T1000 (cell line): ENCODE results near the gene SLC39A10.

Source experiments
- DNase-seq: peaks from one replicate; lab custom pipeline; 2025; ENCODE audit warnings: mixed read lengths; lab: John Stamatoyannopoulos, UW

Gene SLC39A10

GRCh38 chr2:195727106-195727505, 70.1 kb downstream of the SLC39A10 start:
- no peak for DNase-seq

- no peak for DNase-seq
Observed at GRCh38 chr2:195730912-195731311, 73.9 kb downstream of the SLC39A10 start.

GRCh38 chr2:195732574-195732973, 75.5 kb downstream of the SLC39A10 start:
- no peak for DNase-seq

DNA sequence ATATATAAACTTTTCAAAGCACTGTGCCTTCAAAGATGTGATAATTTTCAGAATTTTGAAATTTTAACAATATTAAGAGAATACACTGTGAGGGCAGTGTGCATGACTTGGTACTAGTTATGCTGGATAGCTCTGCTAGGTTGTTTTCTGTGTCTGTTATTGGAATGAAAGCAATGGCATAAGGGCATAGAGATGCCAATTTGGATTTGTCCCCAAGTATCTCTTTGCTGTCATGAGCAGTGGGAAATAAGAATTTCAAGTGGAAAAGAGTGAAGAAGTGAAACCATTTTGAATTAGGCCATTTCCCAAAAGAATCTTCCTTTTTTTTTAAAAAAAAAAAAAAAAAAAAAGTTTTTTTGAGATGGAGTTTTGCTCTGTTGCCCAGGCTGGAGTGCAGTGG, 76.8 kb downstream of the SLC39A10 start:
- DNase-seq, result no peak

DNA sequence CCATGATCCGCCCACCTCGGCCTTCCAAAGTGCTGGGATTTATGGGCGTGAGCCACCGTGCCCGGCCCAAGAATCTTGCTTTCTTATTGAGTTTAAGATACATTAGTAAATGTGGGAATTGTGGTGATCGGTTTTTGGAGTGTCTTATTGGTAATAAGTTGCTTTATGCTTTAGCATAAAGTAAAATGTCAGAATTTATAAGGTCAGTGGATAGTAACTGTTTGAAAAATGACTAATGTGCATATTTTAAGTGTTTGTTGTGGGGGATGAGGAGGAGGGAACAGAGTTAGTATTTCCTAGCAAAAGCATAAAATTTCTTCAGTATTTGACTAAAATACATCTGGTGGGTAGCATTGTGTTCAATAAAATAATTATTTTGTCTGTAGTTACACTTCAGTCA, 77.4 kb downstream of the SLC39A10 start:
- DNase-seq, result no peak

- no peak for DNase-seq
Observed at GRCh38 chr2:195734931-195735330, 77.9 kb downstream of the SLC39A10 start.

DNA sequence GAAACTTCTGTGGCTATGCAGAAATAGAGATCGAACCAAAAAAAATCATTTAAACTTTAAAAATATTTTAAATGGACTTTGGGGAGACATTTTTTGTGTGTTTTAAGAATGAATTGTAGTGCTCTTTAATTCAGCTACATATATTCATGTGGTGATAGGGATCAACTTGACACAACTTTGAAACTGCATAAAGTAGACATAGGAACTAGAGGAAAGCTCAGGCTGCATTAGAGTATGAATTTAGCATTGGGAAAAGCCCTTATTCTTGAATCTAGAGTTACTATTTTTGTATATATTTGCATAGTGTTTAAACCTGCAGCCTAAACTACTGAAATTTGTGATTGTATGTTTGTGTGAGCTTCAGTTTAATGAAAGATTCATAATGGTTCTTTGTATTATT, 78.3 kb downstream of the SLC39A10 start:
- DNase-seq, result no peak

GRCh38 chr2:195737511-195738325, 80.7 kb downstream of the SLC39A10 start:
- no peak for DNase-seq

DNA sequence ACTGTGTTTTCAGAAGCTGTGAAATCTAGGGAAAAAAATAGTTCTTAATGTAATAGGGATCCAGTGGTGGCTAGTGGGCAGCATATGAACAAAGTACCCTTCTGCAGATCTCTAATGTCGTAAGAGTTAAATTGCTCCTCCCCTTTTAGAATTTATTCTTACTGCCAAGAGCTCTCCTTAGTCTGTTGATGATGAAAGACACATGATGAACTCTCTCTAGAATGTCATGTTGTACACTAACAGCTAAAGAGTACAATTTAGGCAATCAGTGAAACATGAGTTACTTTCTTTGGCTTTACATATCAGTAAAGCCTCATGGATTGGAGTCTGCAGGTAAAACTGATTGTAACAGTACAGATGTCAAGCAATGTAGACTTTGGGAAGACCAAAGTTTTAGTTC, 84.2 kb downstream of the SLC39A10 start:
- DNase-seq, result no peak

- DNase-seq, result no peak
Observed at GRCh38 chr2:195756218-195756942, 99.4 kb downstream of the SLC39A10 start.

DNA sequence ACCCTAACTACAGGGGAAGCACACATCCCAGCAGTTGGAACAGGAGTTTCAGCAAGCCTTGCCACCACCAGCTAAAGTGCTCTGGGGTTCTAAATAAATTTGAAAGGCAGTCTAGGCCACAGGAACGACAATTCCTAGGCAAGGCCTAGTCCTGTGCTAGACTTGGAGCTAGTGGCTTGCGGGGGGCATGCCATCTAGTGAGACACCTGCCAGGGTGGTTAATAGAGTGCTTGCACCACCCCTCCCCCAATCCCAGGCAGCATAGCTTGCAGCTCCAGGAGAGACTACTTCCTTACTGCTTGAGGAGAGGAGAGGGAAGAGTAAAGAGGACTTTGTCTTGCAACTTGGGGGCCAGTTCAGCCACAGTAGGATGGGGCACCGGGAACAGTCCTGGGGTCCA, 101.8 kb downstream of the SLC39A10 start:
- DNase-seq, result no peak

DNA sequence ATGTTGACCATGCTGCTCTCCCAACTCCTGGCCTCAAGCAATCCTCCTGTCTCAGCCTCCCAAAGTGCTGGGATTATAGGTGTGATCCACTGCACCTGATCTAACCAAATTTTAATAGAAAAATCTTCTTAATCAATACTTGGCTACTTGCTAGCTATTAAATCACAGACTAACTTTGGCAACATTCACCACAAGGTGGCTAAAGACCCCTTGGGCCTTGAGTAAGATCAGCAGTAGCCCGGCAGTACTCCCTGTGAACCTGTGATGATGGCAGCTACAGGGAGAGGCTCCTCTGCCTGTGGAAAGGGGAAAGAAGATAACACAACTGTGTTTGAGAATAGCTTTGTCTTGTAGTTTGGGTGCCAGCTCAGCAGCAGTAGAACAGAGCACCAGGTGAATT, 102.9 kb downstream of the SLC39A10 start:
- no peak for DNase-seq

DNA sequence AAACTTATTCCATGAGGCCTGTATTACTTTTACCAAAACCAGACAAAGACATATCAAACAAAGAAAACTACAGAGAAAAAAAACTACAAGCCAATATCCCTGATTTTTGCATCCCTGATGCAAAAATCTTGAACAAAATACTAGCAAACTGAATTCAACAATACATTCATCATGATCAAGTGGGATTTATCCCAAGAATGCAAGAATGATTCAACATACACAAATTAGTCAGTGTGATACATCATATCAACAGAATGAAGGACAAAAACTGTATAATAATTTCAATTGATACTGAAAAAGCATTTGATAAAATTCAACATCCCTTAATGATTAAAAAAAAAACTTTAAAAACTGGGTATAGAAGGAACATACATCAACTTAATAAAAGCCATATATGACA, 106.8 kb downstream of the SLC39A10 start:
- no peak for DNase-seq

DNA sequence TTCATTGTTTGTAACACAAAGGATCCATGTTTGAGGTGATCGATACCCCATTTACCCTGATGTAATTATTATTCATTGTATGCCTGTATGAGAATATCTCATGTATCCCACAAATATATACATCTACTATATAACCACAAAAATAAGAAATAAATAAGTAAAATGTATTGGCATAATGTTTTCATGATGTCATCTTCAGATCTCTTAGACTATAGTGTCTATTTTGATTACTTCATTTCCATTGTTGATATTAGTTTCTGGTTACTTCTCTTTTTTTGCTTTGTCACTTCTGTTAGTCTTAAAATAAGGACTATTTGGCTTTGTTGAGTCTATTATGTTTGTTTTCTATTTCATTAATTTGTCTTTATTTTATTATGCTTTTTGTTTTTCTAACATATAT, 109.7 kb downstream of the SLC39A10 start:
- no peak for DNase-seq

GRCh38 chr2:195768431-195768830, 111.4 kb downstream of the SLC39A10 start:
- DNase-seq, result no peak

DNA sequence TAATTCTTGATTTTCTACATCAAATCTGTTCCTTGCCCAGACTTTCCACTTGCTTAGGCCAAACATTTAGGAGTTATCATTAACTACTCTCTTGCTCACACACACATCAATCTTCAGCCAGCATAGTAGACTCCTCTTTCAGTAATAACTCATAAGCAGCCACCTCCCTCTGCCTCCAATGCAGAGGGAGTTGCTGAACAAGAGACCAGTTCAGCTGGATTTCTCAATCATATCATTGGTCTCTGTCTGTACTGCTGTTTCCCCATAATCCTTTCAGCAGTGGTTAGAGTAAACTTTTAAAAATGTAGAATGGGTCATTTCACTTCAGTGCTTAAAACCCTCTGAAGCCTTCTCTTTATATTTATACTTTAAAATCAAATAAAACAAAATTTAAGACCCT, 112.9 kb downstream of the SLC39A10 start:
- DNase-seq, result no peak

GRCh38 chr2:195779491-195779890, 122.5 kb downstream of the SLC39A10 start:
- no peak for DNase-seq

- DNase-seq, result no peak
Observed at GRCh38 chr2:195782156-195782555, 125.1 kb downstream of the SLC39A10 start.
